K562 (cell line): Measurements from ENCODE around the gene LAGE3. TPM values are rescaled to one million over a fixed set of nuclear protein-coding genes. Genes with fewer than 3 reads are reported as not detected.

Experiments
- CHD2 ChIP-seq: IDR thresholded peaks from 2 replicates; pipeline ENCODE4 v1.6.1; 2011; ENCODE audit warnings: low read depth, low read length
- CREB5 ChIP-seq: fragments of 250-450 bp; sonication (Bioruptor Pico); IDR thresholded peaks from 2 replicates; pipeline ENCODE4 v1.5.0; 2020; ENCODE audit warnings: mild to moderate bottlenecking
- FOXJ2 ChIP-seq: fragments of 200-800 bp; sonication (Bioruptor generic); IDR thresholded peaks from 2 replicates; pipeline ENCODE4 v1.6.1; 2016; ENCODE audit warnings: missing genetic modification characterization, missing compliant biosample characterization
- GABPB2 ChIP-seq: fragments of 250-450 bp; sonication (Bioruptor Pico); conservative IDR thresholded peaks from 2 replicates; pipeline ENCODE4 v1.5.1; 2021; ENCODE audit warnings: mild to moderate bottlenecking
- HDAC2 ChIP-seq: fragments of 450-650 bp; IDR thresholded peaks from 2 replicates; pipeline ENCODE4 v1.6.1; 2016; ENCODE audit warnings: mild to moderate bottlenecking
- PRDM10 ChIP-seq: fragments of 450-650 bp; IDR thresholded peaks from 2 replicates; pipeline ENCODE4 v1.6.1; 2018; ENCODE audit not compliant: partially characterized antibody
- RAD21 ChIP-seq, 2 experiments: fragments of 250-450 bp in 1 of 2; fragments of 450-650 bp in 1 of 2; sonication (Bioruptor Pico) in 1 of 2; formaldehyde crosslinking in 1 of 2; IDR thresholded peaks in 1 of 2; conservative IDR thresholded peaks in 1 of 2; 2 replicates each; pipeline versions ENCODE4 v1.4.0 to v1.8.0; 2020 to 2022; ENCODE audit warnings: mild to moderate bottlenecking in 2 of 2, moderate library complexity in 1 of 2
- RBFOX2 ChIP-seq: fragments of 200-400 bp; formaldehyde crosslinking; IDR thresholded peaks from 2 replicates; pipeline ENCODE4 v1.6.1; 2017; ENCODE audit warnings: low read depth, mild to moderate bottlenecking, low read length, moderate library complexity
- TARDBP ChIP-seq: fragments of 450-650 bp; IDR thresholded peaks from 2 replicates; pipeline ENCODE4 v1.6.1; 2016
- THRA ChIP-seq: fragments of 450-650 bp; IDR thresholded peaks from 2 replicates; pipeline ENCODE4 v1.6.1; 2017; ENCODE audit warnings: mild to moderate bottlenecking, moderate library complexity
- TRIM24 ChIP-seq, 2 experiments: fragments of 450-650 bp; IDR thresholded peaks; 2 replicates each; pipeline ENCODE4 v1.6.1; 2016
- ZBTB2 ChIP-seq: fragments of 450-650 bp; IDR thresholded peaks from 2 replicates; pipeline ENCODE4 v1.6.1; 2016; ENCODE audit warnings: antibody characterized with exemption
- ZC3H4 ChIP-seq: sonication (generic); formaldehyde crosslinking; IDR thresholded peaks from 2 replicates; pipeline ENCODE4 v1.9.0; 2021; ENCODE audit warnings: missing genetic modification reagents, borderline replicate concordance
- ZNF140 ChIP-seq: fragments of 250-450 bp; sonication (Bioruptor Pico); IDR thresholded peaks from 2 replicates; pipeline ENCODE4 v1.8.0; 2021; ENCODE audit warnings: moderate library complexity, mild to moderate bottlenecking, inconsistent platforms
- ZNF224 ChIP-seq: sonication (generic); formaldehyde crosslinking; IDR thresholded peaks from 2 replicates; pipeline ENCODE4 v1.8.0; 2022; ENCODE audit warnings: mild to moderate bottlenecking, missing genetic modification reagents
- ZNF76 ChIP-seq: fragments of 250-450 bp; sonication (Bioruptor Pico); IDR thresholded peaks from 2 replicates; pipeline ENCODE4 v1.4.0; 2020; ENCODE audit warnings: mild to moderate bottlenecking, moderate library complexity, borderline replicate concordance
- ZNF764 ChIP-seq: fragments of 250-450 bp; sonication (Bioruptor Pico); IDR thresholded peaks from 2 replicates; pipeline ENCODE4 v1.4.0; 2020; ENCODE audit warnings: low read depth, mild to moderate bottlenecking, moderate library complexity
- polyA plus RNA-seq, 8 experiments: library from polyadenylated mRNA; depleted of rRNA in 4 of 8; stranded (reverse) in 5 of 8; unstranded in 3 of 8; fragments of >200 nt; fragmentation: Nextera tagmentation in 2 of 8; fragmentation: Illumina TruSeq in 1 of 8; extraction: Ambion mirVana in 2 of 8; extraction: Trizol in 1 of 8; gene quantifications; 2 replicates each; pipeline versions ENCODE4 v1.2.1 to v1.2.3, GENCODE V29; 2011 to 2014; ENCODE audit warnings: inconsistent platforms in 1 of 8, missing spikeins in 1 of 8
- total RNA-seq, 7 experiments: library from RNA; depleted of rRNA in 6 of 7; stranded (reverse); fragments of >200 nt in 6 of 7; fragmentation: Illumina TruSeq in 2 of 7; extraction: Trizol in 2 of 7; gene quantifications; 2 replicates each; pipeline versions ENCODE4 v1.2.1 to v1.2.3, GENCODE V29; 2011 to 2021; ENCODE audit warnings: low replicate concordance in 1 of 7

Gene LAGE3
- total and polyA plus RNA-seq, 9 of the 15 experiments (the other 6 are each of a cell fraction or from before 2014, with no cell fraction given) = 28.2 to 125 (median 35.8) TPM

GRCh38 chrX:154478728-154479622 lies at the start of gene LAGE3 (continued):
- TF ChIP-seq ZC3H4 (CRISPR knock-in tag) (no peak), CREB5 (no peak), PRDM10 (peak; percentile 6), ZNF224 (CRISPR knock-in tag) (no peak), GABPB2 (CRISPR knock-in tag) (no peak), RBFOX2 (peak; percentile 90), ZNF140 (CRISPR knock-in tag) (no peak), ZBTB2 (peak; percentile 92), ZNF764 (no peak), RAD21 (CRISPR knock-in tag; conservative IDR thresholded peaks at IDR 0.05 in 1 of 2, IDR thresholded peaks at IDR 0.05 in 1 of 2) (no peak), CHD2 (0 out of 2 replicates have a peak, but pooled peaks have one; percentile 13), HDAC2 (peak; percentile 60; the same call in 1 of the 2 replicates), FOXJ2 (tag) (no peak), THRA (no peak), ZNF76 (CRISPR knock-in tag) (no peak), TRIM24 (IDR thresholded peaks at IDR 0.05) (no peak), TARDBP (no peak)
